Endodermal cell (in vitro differentiated cells): ENCODE data around the gene LRRC2. TPM values are rescaled to one million over a fixed set of nuclear protein-coding genes. Genes with fewer than 3 reads are reported as not detected.

Experiments used
- DNase-seq: peaks from one replicate; pipeline ENCODE4 v3.0.0-alpha.2; 2017
- H3K27ac ChIP-seq: 2 replicates; pipeline ENCODE4 v1.5.1; 2013; ENCODE audit warnings: mild to moderate bottlenecking, low read depth, low read length, moderate library complexity
- H3K27me3 ChIP-seq: 2 replicates; pipeline ENCODE4 v1.6.1; 2013; ENCODE audit warnings: mild to moderate bottlenecking, low read length, moderate library complexity; ENCODE audit not compliant: insufficient read depth, control insufficient read depth, poor library complexity, severe bottlenecking
- H3K36me3 ChIP-seq: 2 replicates; pipeline ENCODE4 v1.7.0; 2013; ENCODE audit warnings: mild to moderate bottlenecking, low read length, moderate library complexity; ENCODE audit not compliant: control insufficient read depth, insufficient read depth
- H3K4me1 ChIP-seq: one replicate; pipeline ENCODE4 v1.7.0; 2013; ENCODE audit warnings: low read length; ENCODE audit not compliant: control insufficient read depth, insufficient read depth
- H3K4me3 ChIP-seq: 2 replicates; pipeline ENCODE4 v1.5.1; 2013; ENCODE audit warnings: mild to moderate bottlenecking, low read length, moderate library complexity
- H3K9ac ChIP-seq: 2 replicates; pipeline ENCODE4 v1.6.1; 2013; ENCODE audit warnings: mild to moderate bottlenecking, low read length, moderate library complexity; ENCODE audit not compliant: poor library complexity, severe bottlenecking; ENCODE audit errors: extremely low read depth
- H3K9me3 ChIP-seq: 2 replicates; pipeline ENCODE4 v1.6.1; 2013; ENCODE audit warnings: mild to moderate bottlenecking, low read length, moderate library complexity; ENCODE audit not compliant: control insufficient read depth
- H3K27ac Mint-ChIP-seq: 2 replicates; pipeline ENCODE4 v1.8.0; 2020; ENCODE audit warnings: mixed read lengths
- H3K27me3 Mint-ChIP-seq: 2 replicates; pipeline ENCODE4 v1.8.0; 2021; ENCODE audit warnings: mild to moderate bottlenecking, mixed read lengths; ENCODE audit not compliant: insufficient read depth
- H3K36me3 Mint-ChIP-seq: 2 replicates; pipeline ENCODE4 v1.8.0; 2020; ENCODE audit warnings: low read depth, mixed read lengths
- H3K4me1 Mint-ChIP-seq: 2 replicates; pipeline ENCODE4 v1.8.0; 2020; ENCODE audit warnings: mixed read lengths
- H3K4me3 Mint-ChIP-seq: 2 replicates; pipeline ENCODE4 v1.8.0; 2020; ENCODE audit warnings: mild to moderate bottlenecking, moderate library complexity, mixed read lengths
- H3K9me3 Mint-ChIP-seq: 2 replicates; pipeline ENCODE4 v1.8.0; 2020; ENCODE audit warnings: mild to moderate bottlenecking, mixed read lengths
- WGBS, 2 experiments: methylation state at CpG; one replicate each; pipeline versions ENCODE4 v1.1.5 to v1.1.7; 2013; ENCODE audit warnings: missing lambda C conversion rate in 2 of 2, mixed read lengths in 1 of 2; ENCODE audit not compliant: insufficient coverage in 1 of 2, insufficient read length in 1 of 2; 5-methylcytosine and 5-hydroxymethylcytosine counted together
- total RNA-seq, 2 donors: library from RNA; stranded (reverse); fragmentation: NEBNext Ultra II Directional in 1 of 2; extraction: Animal tissue kit (Norgen Biotek cat#: 25700) in 1 of 2; gene quantifications; 2 replicates in 1 of 2; 3 replicates in 1 of 2; pipeline ENCODE4 v1.2.1, GENCODE V29; 2021
- TF ChIP-seq, protein P1 (sequence below): fragments of 200-600 bp; sonication (generic); conservative IDR thresholded peaks from 2 replicates; pipeline ENCODE4 v1.5.0; 2021; ENCODE audit warnings: antibody characterized with exemption, mild to moderate bottlenecking

LRRC2 gene
- total RNA-seq, 2 donors from 2014 or later, result 8.9 to 10.2 TPM

DNA sequence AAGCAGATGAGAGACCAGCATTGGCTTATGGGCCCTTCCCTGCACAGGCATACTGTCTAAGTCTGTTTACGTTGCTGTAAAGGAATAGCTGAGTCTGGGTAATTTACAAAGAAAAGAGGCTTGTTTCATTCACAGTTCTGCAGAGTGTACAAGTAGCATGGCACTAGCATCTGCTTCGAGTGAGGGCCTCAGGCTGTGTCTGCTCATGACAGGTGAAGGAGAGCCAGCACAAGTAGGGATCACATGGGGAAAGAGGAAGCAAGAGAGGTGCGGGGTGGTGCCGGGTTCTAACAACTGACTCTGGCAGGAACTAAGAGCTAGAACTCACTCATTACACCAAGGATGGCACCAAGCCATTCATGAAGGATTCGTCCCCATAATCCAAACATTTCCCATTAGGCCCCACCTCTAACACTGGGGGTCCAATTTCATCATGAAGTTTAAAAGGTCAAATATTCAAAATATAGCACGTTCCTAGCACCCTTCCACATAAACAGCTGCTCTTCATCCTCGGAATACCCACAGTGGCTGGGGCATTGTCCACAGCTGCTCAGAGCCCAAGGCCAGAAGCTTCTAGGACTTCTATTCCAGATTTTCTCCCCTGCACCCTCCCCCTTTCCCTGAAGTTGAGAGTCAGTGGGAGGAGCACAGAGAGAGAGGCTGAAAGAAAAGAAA is 62.8 kb downstream of the LRRC2 start:
- Mint-ChIP-seq H3K9me3 (no peaks in the 10 kb centered on the region), H3K27me3 (peaks cover 4% of the 10 kb centered on the region), H3K36me3 (peaks cover 2% of the 10 kb centered on the region), H3K27ac (no peak overlapping the region), H3K4me3 (no peak overlapping the region), H3K4me1 (peaks cover 13% of the 10 kb centered on the region)
- H3K9me3 ChIP-seq, result no peaks in the 10 kb centered on the region
- H3K4me1 ChIP-seq, result no peaks in the 10 kb centered on the region
- H3K27ac ChIP-seq, result no peak overlapping the region
- DNase-seq, result no peak
- no peak overlapping the region for H3K4me3 ChIP-seq
- WGBS, 2 experiments, result 92 to 95% methylated on average over 3 to 7 of the region's 7 CpGs
- no peak overlapping the region for H3K9ac ChIP-seq
- TF ChIP-seq, protein P1, sequence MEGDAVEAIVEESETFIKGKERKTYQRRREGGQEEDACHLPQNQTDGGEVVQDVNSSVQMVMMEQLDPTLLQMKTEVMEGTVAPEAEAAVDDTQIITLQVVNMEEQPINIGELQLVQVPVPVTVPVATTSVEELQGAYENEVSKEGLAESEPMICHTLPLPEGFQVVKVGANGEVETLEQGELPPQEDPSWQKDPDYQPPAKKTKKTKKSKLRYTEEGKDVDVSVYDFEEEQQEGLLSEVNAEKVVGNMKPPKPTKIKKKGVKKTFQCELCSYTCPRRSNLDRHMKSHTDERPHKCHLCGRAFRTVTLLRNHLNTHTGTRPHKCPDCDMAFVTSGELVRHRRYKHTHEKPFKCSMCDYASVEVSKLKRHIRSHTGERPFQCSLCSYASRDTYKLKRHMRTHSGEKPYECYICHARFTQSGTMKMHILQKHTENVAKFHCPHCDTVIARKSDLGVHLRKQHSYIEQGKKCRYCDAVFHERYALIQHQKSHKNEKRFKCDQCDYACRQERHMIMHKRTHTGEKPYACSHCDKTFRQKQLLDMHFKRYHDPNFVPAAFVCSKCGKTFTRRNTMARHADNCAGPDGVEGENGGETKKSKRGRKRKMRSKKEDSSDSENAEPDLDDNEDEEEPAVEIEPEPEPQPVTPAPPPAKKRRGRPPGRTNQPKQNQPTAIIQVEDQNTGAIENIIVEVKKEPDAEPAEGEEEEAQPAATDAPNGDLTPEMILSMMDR, result no peak
- no peaks in the 10 kb centered on the region for H3K36me3 ChIP-seq
- no peaks in the 10 kb centered on the region for H3K27me3 ChIP-seq

DNA sequence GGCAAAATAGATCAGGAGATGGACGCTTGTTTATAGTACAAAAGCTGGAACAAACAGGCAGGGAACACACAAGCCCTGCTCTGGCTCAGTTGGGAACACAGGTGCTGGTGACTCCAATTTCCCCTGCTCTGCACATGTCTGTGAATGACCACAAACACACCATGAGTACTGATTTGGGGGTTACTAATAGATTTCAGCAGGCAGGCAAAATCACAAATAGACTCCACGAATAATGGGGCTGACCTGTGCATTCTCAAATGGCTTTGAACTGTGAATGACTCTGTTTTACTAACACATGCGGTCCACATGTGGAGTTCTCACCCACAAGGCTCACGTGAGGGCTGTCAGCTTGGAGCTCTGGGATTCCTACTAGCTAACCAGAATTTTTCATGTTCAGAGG is 64.4 kb downstream of the LRRC2 start:
- no peaks in the 10 kb centered on the region for H3K36me3 ChIP-seq
- no peak overlapping the region for H3K4me3 ChIP-seq
- Mint-ChIP-seq H3K9me3 (no peaks in the 10 kb centered on the region), H3K4me1 (peaks cover 15% of the 10 kb centered on the region), H3K36me3 (no peaks in the 10 kb centered on the region), H3K4me3 (no peak overlapping the region), H3K27me3 (peaks cover 2% of the 10 kb centered on the region), H3K27ac (no peak overlapping the region)
- no peak for DNase-seq
- WGBS, 2 experiments, result 93 to 97% methylated on average over 3 to 4 of the region's 4 CpGs
- H3K4me1 ChIP-seq, result no peaks in the 10 kb centered on the region
- H3K27ac ChIP-seq, result no peak overlapping the region
- H3K9me3 ChIP-seq, result no peaks in the 10 kb centered on the region
- no peak overlapping the region for H3K9ac ChIP-seq
- TF ChIP-seq, protein P1, result no peak
- H3K27me3 ChIP-seq, result no peaks in the 10 kb centered on the region

DNA sequence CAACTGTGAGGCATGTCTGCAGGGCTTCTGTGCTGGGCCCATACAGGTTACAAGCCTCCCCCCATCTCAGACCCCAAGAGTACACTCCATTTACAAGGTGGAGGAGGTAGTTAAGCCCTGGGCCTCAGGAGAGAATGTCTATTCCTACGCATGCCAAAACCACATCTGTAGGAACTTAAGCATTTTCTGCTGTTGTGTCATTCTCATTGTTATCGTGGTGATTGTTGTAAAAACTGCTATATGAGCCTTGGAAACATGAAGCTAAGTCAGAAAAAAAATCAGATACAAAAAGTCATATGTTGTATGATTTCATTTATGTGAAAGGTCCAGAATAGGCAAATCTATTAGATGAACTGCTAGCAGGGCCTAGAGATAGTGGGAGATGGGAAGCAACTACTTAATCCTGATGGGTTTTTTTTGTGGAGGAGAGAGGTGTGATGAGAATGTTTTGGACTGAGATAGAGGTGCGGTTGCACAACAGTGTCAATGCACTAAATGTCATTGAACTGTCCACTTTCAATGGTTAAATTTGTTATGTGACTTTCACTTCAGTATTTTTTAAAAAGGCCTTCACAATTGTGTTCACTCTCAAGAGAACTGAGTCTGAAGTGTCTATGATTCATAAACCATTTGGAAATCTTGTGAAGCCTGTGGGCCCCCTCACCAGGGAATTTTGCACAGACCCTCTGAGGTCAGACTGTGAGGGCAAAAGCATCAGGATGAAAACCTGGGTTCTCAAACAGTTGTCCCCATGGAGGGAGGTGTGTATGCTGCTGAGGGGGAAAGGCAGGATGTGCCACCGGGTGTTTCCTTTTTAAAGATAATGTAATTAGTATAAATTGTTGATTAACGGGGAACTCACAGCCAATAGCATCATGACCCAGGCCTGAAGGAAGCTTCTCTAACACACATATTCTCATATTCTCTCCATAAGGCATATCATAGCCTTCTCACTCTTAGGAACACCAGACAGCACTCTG is 65.2 kb downstream of the LRRC2 start:
- Mint-ChIP-seq H3K4me1 (peaks cover 15% of the 10 kb centered on the region), H3K4me3 (no peak overlapping the region), H3K27ac (no peak overlapping the region), H3K9me3 (no peaks in the 10 kb centered on the region), H3K27me3 (no peaks in the 10 kb centered on the region), H3K36me3 (no peaks in the 10 kb centered on the region)
- no peak overlapping the region for H3K27ac ChIP-seq
- H3K36me3 ChIP-seq, result no peaks in the 10 kb centered on the region
- no peaks in the 10 kb centered on the region for H3K27me3 ChIP-seq
- H3K9ac ChIP-seq, result no peak overlapping the region
- H3K9me3 ChIP-seq, result no peaks in the 10 kb centered on the region
- H3K4me1 ChIP-seq, result no peaks in the 10 kb centered on the region
- 88 to 95% methylated on average over 3 to 5 of the region's 5 CpGs for WGBS, 2 experiments
- no peak for DNase-seq
- TF ChIP-seq, protein P1, result no peak
- H3K4me3 ChIP-seq, result no peak overlapping the region
